HFF-Myc (cell line): Measurements from ENCODE around the gene UBASH3A.

Source experiments
- DNase-seq: peaks from one replicate; pipeline ENCODE4 v3.0.0-alpha.2; 2011; ENCODE audit warnings: low read depth; ENCODE audit errors: extremely low read depth
- H3K4me3 ChIP-seq: replicated peaks from 2 replicates; pipeline ENCODE4 v1.5.1; 2011; ENCODE audit warnings: low read depth, mild to moderate bottlenecking, control low read depth, low read length
- CTCF ChIP-seq: IDR thresholded peaks from 2 replicates; pipeline ENCODE4 v1.5.1; 2012; ENCODE audit warnings: mild to moderate bottlenecking, low read depth, low read length, control low read depth; ENCODE audit errors: missing control alignments

The UBASH3A gene

GRCh38 chr21:42421018-42421793, 17.5 kb downstream of the UBASH3A start:
- no peak for DNase-seq
- no peak for TF ChIP-seq CTCF
- no peak overlapping the region for H3K4me3 ChIP-seq

DNA sequence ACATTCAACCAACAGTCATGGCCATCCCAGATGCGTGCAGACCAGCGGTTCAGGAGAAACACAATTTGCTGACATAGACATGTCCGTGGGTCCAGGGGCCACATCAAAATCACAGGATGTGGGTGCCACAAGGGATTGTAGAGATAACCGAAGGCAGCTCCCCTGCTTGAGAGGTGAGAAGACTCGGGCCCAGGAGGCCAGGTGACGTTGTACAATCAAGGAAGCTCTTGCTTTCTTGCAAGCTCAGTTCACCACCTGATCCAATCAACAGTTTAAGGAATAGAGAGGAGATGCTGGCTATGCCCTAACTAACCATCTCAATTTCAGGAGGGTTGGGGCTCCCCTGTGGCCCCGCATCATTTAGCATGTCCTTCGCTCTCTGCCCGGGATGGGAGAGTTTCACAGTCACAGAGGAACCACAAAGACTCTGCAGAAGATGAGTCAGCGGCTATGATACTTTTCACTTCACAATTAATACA, 19.5 kb downstream of the UBASH3A start:
- H3K4me3 ChIP-seq = no peak overlapping the region
- TF ChIP-seq CTCF = no peak

DNA sequence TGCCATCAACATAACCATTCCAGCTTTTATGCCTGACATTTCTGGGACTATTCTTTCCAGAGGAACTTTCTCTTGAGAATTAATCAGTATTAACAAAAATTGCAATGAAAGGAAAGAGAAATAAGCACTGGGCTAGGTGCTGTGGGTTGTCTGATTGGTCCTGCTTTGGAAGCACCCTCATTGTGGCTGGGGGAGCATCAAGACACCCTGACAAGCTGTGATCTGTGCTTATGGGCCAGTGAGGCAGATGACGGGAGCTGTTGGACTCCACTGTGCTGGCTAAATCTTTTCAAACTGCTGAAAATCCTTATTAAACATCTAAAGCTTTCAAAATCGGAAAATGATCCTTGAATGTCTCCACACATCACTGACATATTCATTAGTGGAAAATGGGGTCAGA, 20.0 kb downstream of the UBASH3A start:
- TF ChIP-seq CTCF = no peak

More for the DNA sequence above, 19.5 kb downstream of the UBASH3A start:
- no peak for DNase-seq

GRCh38 chr21:42424914-42425541, 21.3 kb downstream of the UBASH3A start:
- TF ChIP-seq CTCF = no peak
- no peak overlapping the region for H3K4me3 ChIP-seq
- no peak for DNase-seq

More for the DNA sequence above, 20.0 kb downstream of the UBASH3A start:
- no peak for DNase-seq
- no peak overlapping the region for H3K4me3 ChIP-seq

- no peak for DNase-seq
- no peak for TF ChIP-seq CTCF
- no peak overlapping the region for H3K4me3 ChIP-seq
Measured at GRCh38 chr21:42425591-42425990, 21.9 kb downstream of the UBASH3A start.

DNA sequence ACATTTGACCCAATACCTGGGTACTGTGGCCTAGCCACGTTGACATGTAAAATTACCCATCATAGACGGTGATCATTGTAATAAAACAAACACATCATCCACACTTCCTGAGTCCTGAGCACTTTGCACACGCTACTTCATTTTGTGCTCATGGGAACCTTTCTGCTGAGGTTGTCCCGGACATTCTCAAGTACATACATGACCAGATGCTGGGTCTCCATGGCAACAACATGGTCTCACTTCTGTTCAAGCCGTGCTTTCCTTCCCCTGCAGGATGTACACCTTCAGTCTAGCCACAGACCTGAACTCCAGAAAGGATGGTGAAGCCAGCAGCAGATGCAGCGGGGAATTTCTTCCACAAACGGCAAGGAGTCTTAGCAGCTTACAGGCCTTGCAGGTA, 22.7 kb downstream of the UBASH3A start:
- no peak overlapping the region for H3K4me3 ChIP-seq
- no peak for DNase-seq
- TF ChIP-seq CTCF = no peak
